GM23248 (cell line): ENCODE results near the gene LYRM2.

Experiments used
- EZH2 ChIP-seq: fragments of 200-600 bp; sonication (generic); IDR thresholded peaks from 2 replicates; pipeline ENCODE4 v1.6.1; 2018; ENCODE audit warnings: antibody characterized with exemption, mild to moderate bottlenecking; ENCODE audit not compliant: insufficient read depth, poor library complexity, severe bottlenecking
- EZH2phosphoT487 ChIP-seq: fragments of 200-600 bp; sonication (generic); IDR thresholded peaks from 2 replicates; pipeline ENCODE4 v1.6.1; 2018; ENCODE audit warnings: antibody characterized with exemption, moderate library complexity, mild to moderate bottlenecking, low read depth; ENCODE audit not compliant: insufficient read depth

- TF ChIP-seq EZH2phosphoT487 (no peak), EZH2 (no peak)
Observed at GRCh38 chr6:89605861-89606260, 32.7 kb downstream of the LYRM2 start.
